Fibroblast of lung (primary cell): Measurements from ENCODE around the gene PIK3C2G. TPM values are rescaled to one million over a fixed set of nuclear protein-coding genes. Genes with fewer than 3 reads are reported as not detected.
"Not testable (repeated sequence)": the region's sequence is repeated elsewhere in the genome, so short reads cannot be mapped to it uniquely, and the experiment has no call there.

ENCODE experiments used
- DNase-seq, 2 donors: peaks; one replicate each; pipeline versions ENCODE4 v3.0.0 to v3.0.0-alpha.2; 2010; ENCODE audit warnings: low read depth in 2 of 2
- H2AFZ ChIP-seq: 2 replicates; pipeline ENCODE4 v1.5.1; 2012; ENCODE audit warnings: low read length, control low read depth, inconsistent platforms
- H3K27ac ChIP-seq: 2 replicates; pipeline ENCODE4 v1.5.1; 2011; ENCODE audit warnings: low read length, control low read depth; ENCODE audit not compliant: insufficient read depth
- H3K27me3 ChIP-seq: 2 replicates; pipeline ENCODE4 v1.5.1; 2011; ENCODE audit warnings: mild to moderate bottlenecking, low read length; ENCODE audit not compliant: control insufficient read depth, insufficient read depth
- H3K36me3 ChIP-seq: 2 replicates; pipeline ENCODE4 v1.5.1; 2011; ENCODE audit warnings: low read length; ENCODE audit not compliant: control insufficient read depth, insufficient read depth
- H3K4me1 ChIP-seq: 2 replicates; pipeline ENCODE4 v1.5.1; 2011; ENCODE audit warnings: low read length; ENCODE audit not compliant: control insufficient read depth, insufficient read depth; ENCODE audit errors: extremely low read depth
- H3K4me2 ChIP-seq: 2 replicates; pipeline ENCODE4 v1.5.1; 2011; ENCODE audit warnings: low read length, control low read depth; ENCODE audit not compliant: insufficient read depth; ENCODE audit errors: extremely low read depth
- H3K4me3 ChIP-seq, 4 experiments: fragments of 200-600 bp in 1 of 4; sonication (generic) in 1 of 4; replicated peaks in 1 of 4; 2 replicates each; pipeline ENCODE4 v1.5.1; 2011 to 2016; ENCODE audit warnings: low read length in 4 of 4, low read depth in 3 of 4, mild to moderate bottlenecking in 3 of 4, control low read depth in 2 of 4, inconsistent platforms in 1 of 4, mixed read lengths in 1 of 4; ENCODE audit not compliant: insufficient read depth in 1 of 4; ENCODE audit errors: control extremely low read depth in 1 of 4
- H3K79me2 ChIP-seq: 2 replicates; pipeline ENCODE4 v1.5.1; 2012; ENCODE audit warnings: mild to moderate bottlenecking, low read length, inconsistent platforms; ENCODE audit not compliant: control insufficient read depth, insufficient read depth
- H3K9ac ChIP-seq: 2 replicates; pipeline ENCODE4 v1.5.1; 2011; ENCODE audit warnings: mild to moderate bottlenecking, low read length, control low read depth; ENCODE audit not compliant: insufficient read depth
- H3K9me3 ChIP-seq: 2 replicates; pipeline ENCODE4 v1.5.1; 2012; ENCODE audit warnings: low read depth, low read length; ENCODE audit not compliant: control insufficient read depth, insufficient read depth
- H4K20me1 ChIP-seq: 2 replicates; pipeline ENCODE4 v1.5.1; 2011; ENCODE audit warnings: low read length; ENCODE audit not compliant: control insufficient read depth, insufficient read depth; ENCODE audit errors: extremely low read depth
- EZH2 ChIP-seq: IDR thresholded peaks from 2 replicates; pipeline ENCODE4 v1.5.1; 2012; ENCODE audit warnings: low read length, control low read depth, mild to moderate bottlenecking; ENCODE audit errors: missing control alignments
- polyA plus RNA-seq, 2 donors: library from polyadenylated mRNA; depleted of rRNA in 1 of 2; stranded (reverse) in 1 of 2; unstranded in 1 of 2; fragments of >200 nt; gene quantifications; 2 replicates each; pipeline ENCODE4 v1.2.1, GENCODE V29; 2011 to 2012; ENCODE audit warnings: missing spikeins in 1 of 2
- total RNA-seq: library from RNA; depleted of rRNA; stranded (reverse); fragments of >200 nt; gene quantifications from 2 replicates; pipeline ENCODE4 v1.2.1, GENCODE V29; 2014
- TF ChIP-seq, protein P1 (sequence below), 2 donors: IDR thresholded peaks in 1 of 2; conservative IDR thresholded peaks in 1 of 2; 1 replicate in 1 of 2; 2 replicates in 1 of 2; pipeline ENCODE4 v1.5.1; 2011 to 2012; ENCODE audit warnings: low read length in 2 of 2, control low read depth in 1 of 2, inconsistent platforms in 1 of 2, low read depth in 1 of 2, mild to moderate bottlenecking in 1 of 2

PIK3C2G gene
- total and polyA plus RNA-seq, 2 donors (not counting 1 experiment from before 2014, with no cell fraction given): not detected

DNA sequence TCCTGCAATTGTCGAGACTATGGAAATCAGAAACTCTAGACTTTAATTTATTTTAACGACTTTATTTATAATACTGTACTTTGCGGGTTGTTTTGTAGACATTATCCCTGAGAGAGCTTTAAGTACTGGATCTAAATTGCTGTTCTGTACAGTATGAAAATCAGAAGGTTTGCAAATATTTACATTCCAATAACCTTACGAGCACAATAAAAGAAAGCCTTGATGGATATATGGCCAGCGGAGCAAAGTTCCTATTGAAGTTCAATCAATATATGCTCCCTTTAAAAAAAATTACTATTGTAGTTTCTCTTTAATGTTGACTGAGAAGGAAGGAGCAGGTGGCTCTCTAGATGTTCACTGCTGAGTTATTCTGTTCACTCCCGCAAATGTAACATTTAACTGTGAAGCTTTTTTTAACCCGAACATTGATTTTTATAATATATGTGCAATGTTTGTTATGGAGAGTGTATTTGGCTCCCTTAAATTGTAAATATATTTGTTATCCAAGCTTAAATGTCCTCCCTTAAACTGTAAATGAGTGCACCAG, 241.2 kb downstream of the PIK3C2G start:
- Histone ChIP-seq H3K27me3 (no peaks in the 10 kb centered on the region), H3K4me1 (no peaks in the 10 kb centered on the region), H3K36me3 (no peaks in the 10 kb centered on the region), H3K9me3 (no peaks in the 10 kb centered on the region), H2AFZ (no peak overlapping the region), H4K20me1 (no peaks in the 10 kb centered on the region), H3K27ac (no peak overlapping the region), H3K4me3 (no peak overlapping the region), H3K9ac (no peak overlapping the region), H3K4me2 (no peak overlapping the region), H3K79me2 (no peaks in the 10 kb centered on the region)
- DNase-seq: no peak
- TF ChIP-seq EZH2: no peak

DNA sequence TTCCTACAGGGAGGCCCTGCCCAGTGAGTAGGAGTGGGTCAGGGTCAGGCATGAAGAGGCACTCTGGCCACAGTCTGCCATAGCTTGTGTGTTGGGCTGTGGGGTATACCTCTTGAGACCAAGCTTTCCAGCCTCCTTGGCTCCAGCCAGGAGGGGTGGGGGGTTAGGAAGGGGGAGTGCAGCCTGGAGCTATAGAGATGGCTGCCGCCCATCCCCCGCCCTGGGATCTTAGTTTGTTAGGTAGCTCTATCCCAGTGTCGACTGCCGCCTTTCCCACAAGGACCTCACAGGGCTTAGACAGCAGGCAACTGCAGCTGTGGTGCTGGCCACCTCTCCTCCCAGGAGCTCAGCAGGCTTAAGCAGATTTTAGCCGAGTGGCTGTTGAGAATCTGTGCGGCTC, 260.1 kb downstream of the PIK3C2G start:
- Histone ChIP-seq H2AFZ (no peak overlapping the region), H3K4me3 (no peak overlapping the region), H3K9me3 (no peaks in the 10 kb centered on the region), H3K79me2 (no peaks in the 10 kb centered on the region), H3K36me3 (no peaks in the 10 kb centered on the region), H4K20me1 (no peaks in the 10 kb centered on the region), H3K27me3 (no peaks in the 10 kb centered on the region), H3K4me1 (no peaks in the 10 kb centered on the region), H3K9ac (no peak overlapping the region), H3K27ac (no peak overlapping the region), H3K4me2 (no peak overlapping the region)
- TF ChIP-seq, protein P1, sequence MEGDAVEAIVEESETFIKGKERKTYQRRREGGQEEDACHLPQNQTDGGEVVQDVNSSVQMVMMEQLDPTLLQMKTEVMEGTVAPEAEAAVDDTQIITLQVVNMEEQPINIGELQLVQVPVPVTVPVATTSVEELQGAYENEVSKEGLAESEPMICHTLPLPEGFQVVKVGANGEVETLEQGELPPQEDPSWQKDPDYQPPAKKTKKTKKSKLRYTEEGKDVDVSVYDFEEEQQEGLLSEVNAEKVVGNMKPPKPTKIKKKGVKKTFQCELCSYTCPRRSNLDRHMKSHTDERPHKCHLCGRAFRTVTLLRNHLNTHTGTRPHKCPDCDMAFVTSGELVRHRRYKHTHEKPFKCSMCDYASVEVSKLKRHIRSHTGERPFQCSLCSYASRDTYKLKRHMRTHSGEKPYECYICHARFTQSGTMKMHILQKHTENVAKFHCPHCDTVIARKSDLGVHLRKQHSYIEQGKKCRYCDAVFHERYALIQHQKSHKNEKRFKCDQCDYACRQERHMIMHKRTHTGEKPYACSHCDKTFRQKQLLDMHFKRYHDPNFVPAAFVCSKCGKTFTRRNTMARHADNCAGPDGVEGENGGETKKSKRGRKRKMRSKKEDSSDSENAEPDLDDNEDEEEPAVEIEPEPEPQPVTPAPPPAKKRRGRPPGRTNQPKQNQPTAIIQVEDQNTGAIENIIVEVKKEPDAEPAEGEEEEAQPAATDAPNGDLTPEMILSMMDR (conservative IDR thresholded peaks at IDR 0.05 in 1 of 2, IDR thresholded peaks at IDR 0.05 in 1 of 2; ENCODE audit: low read depth in 1 of 2, low read length in 2 of 2): no peak
- no peak for TF ChIP-seq EZH2
- DNase-seq: no peak

DNA sequence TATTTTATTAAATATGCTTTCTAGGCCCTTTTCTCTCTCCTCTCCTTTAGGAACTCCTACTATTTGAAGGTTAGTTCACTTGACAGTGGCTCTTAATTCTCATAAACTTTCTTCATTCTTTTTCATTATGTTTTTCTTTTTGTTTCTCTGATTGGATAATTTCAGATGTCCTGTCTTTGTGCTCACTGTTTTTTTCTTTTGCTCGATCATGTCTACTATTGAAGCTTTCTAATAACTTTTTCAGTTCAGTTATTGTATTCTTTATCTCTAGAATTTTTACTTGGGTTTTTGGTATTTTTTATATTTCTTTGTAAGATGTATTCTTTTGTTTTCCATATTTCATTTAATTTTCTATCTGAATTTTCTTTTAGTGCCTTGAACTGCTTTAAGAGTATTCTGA, 261.5 kb downstream of the PIK3C2G start:
- no peak for TF ChIP-seq EZH2
- TF ChIP-seq, protein P1 (conservative IDR thresholded peaks at IDR 0.05 in 1 of 2, IDR thresholded peaks at IDR 0.05 in 1 of 2; ENCODE audit: low read depth in 1 of 2, low read length in 2 of 2): no peak
- DNase-seq: no peak
- no peaks in the 10 kb centered on the region for H3K9me3 ChIP-seq
- H3K4me1 ChIP-seq: no peaks in the 10 kb centered on the region
- H3K36me3 ChIP-seq: no peaks in the 10 kb centered on the region
- no peak overlapping the region for H3K27ac ChIP-seq
- H3K79me2 ChIP-seq: no peaks in the 10 kb centered on the region
- no peak overlapping the region for H2AFZ ChIP-seq
- H4K20me1 ChIP-seq: no peaks in the 10 kb centered on the region
- no peak overlapping the region for H3K9ac ChIP-seq
- H3K27me3 ChIP-seq: no peaks in the 10 kb centered on the region
- no peak overlapping the region for H3K4me2 ChIP-seq
- no peak overlapping the region for H3K4me3 ChIP-seq

DNA sequence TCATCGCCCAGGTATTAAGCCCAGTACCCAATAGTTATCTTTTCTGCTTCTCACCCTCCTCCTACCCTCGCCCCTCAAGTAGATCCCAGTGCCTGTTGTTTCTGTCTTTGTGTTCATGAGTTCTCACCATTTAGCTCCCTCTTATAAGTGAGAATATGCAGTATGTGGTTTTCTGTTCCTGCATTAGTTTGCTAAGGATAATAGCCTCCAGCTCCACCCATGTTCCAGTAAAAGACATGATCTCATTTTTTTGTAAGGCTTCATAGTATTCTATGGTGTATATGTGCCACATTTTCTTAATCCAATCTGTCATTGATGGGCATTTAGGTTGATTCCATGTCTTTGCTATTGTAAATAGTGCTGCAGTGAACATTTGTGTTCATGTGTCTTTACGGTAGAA, 281.2 kb downstream of the PIK3C2G start:
- not testable (repeated sequence) for DNase-seq, H2AFZ ChIP-seq, H3K9me3 ChIP-seq, H3K79me2 ChIP-seq, H4K20me1 ChIP-seq, H3K4me2 ChIP-seq, H3K27me3 ChIP-seq, H3K4me3 ChIP-seq, H3K4me1 ChIP-seq, H3K9ac ChIP-seq, H3K36me3 ChIP-seq, H3K27ac ChIP-seq
